NCI-H1105 treated with DMSO at 0.1 percent for 48 hours (cell line): Measurements from ENCODE around the gene ATP4B.
A peak's percentile ranks its signal among the peaks of the same experiment; 100 is the strongest.
"Not testable (repeated sequence)": the region's sequence is repeated elsewhere in the genome, so short reads cannot be mapped to it uniquely, and the experiment has no call there.

Experiments used
- DNase-seq: peaks from one replicate; lab custom pipeline; 2025; lab: John Stamatoyannopoulos, UW

ATP4B gene

DNA sequence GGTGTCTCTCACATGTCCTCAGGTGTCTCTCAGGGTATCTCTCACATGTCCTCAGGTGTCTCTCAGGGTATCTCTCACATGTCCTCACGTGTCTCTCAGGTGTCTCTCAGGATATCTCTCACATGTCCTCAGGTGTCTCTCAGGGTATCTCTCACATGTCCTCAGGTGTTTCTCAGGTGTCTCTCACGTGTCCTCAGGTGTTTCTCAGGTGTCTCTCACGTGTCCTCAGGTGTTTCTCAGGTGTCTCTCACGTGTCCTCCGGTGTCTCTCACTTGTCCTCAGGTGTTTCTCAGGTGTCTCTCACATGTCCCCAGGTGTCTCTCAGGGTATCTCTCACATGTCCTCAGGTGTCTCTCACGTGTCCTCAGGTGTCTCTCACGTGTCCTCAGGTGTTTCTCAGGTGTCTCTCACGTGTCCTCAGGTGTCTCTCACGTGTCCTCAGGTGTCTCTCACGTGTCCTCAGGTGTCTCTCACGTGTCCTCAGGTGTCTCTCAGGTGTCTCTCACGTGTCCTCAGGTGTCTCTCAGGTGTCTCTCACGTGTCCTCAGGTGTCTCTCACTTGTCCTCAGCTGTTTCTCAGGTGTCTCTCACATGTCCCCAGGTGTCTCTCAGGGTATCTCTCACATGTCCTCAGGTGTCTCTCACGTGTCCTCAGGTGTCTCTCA, 33.2 kb downstream of the ATP4B start:
- DNase-seq, result not testable (repeated sequence)

DNA sequence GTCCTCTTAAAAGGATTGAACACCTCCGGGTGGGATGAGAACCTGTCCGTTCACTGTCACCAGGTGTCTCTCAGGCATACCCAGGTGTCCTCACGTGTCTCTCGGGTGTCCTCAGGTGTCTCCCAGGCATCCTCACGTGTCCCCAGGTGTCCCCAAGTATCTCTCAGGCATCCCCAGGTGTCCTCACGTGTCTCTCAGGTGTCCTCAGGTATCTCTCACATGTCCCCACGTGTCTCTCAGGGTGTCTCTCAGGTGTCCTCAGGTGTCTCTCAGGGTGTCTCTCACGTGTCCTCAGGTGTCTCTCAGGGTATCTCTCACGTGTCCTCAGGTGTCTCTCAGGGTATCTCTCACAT, 33.8 kb downstream of the ATP4B start:
- DNase-seq, result no peak

DNA sequence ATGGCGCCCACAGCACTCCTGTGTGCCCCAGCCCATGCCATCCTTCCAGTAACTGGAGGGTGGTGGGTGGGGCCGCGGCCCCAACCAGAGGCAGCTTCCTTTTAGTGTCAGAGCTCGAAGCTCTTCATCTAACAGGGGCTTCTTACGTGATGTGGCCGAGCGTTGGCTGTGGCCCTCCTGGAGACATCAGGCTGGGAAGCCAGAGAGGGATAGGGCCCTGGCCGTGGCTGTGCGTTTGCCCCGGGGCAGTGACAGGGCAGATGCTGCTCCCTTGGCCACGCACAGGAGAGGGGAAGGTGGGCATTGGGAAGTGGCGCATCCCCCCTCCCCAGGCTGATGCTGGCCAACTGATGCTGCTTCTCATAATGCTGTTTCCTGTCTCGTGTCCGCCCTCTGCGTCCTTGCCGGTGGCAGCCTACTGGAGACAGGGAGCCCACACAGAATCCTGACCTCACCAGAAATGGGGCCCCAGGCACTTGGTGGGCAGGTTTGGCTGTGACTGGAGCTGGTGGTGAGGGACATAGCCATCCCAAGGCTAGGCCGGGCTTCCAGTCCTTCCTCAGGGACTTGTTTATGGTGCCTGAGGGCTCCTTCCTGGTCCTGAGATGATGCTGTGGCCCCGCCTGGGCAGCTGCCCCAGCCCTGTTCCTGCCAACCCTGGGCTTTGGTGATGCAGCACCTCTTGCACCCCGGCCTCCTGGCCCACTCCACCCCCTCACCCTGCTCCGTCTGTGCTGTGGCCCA, 34.3 kb downstream of the ATP4B start:
- DNase-seq, result no peak

DNA sequence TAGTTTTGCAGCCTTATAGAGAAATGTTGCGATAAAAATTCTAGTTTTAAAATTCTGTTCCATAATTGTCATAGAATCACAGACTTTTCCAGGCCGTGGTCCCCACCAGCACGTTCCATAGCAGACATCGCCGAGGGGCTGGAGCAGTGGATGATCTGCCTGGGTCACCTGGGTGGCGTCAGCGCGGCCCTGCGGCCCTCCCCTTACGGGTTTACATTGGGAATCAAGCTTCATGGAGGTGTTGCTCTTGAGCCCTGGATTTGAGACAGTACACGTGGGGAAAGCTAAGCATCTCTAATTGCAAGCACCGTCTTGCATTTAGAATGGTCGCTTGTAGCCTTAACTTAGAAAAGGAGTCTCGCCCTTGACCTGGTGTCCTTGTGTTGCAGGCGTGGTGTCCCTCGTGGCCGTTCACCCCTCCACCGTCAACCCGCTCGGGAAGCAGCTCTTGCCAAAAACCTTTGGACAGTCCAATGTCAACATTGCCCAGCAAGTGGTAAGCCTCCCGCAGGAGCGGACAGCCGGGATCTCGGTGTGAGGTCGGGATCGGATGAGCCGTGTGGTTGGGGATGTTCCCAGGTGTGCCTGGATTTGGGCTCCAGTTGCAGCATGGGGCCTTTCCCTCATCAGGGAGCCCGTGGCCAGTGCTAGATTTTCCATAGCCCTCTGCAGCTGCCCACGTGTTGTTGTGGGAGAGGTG, 35.1 kb downstream of the ATP4B start:
- DNase-seq, result no peak

DNA sequence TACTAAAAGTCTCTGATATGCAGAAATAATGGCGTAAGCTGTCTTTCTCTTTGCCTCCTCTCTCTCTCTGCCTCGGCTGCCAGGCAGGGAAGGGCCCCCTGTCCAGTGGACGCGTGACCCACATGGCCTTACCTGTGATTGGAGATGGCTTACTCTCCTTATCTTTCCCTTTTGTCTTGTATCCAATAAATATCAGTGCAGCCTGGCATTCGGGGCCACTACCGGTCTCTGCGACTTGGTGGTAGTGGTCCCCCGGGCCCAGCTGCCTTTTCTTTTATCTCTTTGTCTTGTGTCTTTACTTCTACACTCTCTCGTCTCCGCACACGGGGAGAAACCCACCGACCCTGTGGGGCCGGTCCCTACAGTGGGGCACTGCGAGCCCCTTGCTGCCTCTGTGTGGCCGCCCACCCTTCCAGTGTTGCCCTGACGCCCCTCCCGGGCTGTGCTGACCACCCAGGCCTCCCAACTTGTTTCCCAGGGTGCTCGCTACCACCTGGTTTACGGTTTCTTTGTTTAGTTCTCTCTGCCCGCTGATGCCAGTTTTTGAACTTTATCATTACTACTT, 35.9 kb downstream of the ATP4B start:
- not testable (repeated sequence) for DNase-seq

DNA sequence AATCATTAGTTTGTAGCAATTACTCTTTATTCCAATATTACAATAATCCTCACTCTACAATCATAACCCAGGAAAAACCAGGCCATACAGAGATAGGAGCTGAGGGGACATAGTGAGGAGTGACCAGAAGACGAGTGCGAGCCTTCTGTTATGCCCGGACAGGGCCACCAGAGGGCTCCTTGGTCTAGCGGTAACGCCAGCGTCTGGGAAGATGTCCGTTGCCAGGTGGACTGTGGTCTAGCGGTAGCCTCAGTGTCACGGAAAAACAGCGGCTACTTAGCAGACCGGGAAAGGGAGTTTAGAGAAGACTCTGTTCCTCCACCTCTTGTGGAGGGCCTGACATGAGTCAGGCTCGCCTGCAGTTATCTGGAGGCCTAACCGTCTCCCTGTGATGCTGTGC, 36.5 kb downstream of the ATP4B start:
- not testable (repeated sequence) for DNase-seq

DNA sequence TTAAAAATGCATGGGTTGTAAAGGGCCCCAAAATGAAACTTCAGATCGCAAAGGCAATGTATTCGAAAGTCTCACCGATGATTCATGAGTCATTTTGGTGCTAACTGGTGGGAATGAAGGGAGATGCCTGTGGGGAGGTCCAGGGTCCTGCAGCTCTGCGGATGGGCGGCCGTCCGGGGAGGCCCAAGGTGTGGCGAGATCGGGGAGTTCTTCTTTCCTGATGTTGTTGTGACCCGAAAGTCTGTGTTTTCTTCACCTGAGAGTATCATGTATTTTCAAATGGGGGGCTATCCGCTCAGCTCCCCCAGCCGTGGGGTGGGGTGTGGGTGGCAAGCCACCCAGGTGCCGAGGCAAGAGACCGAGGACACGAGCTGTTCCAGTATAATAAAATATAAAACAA, 37.0 kb downstream of the ATP4B start:
- no peak for DNase-seq

DNA sequence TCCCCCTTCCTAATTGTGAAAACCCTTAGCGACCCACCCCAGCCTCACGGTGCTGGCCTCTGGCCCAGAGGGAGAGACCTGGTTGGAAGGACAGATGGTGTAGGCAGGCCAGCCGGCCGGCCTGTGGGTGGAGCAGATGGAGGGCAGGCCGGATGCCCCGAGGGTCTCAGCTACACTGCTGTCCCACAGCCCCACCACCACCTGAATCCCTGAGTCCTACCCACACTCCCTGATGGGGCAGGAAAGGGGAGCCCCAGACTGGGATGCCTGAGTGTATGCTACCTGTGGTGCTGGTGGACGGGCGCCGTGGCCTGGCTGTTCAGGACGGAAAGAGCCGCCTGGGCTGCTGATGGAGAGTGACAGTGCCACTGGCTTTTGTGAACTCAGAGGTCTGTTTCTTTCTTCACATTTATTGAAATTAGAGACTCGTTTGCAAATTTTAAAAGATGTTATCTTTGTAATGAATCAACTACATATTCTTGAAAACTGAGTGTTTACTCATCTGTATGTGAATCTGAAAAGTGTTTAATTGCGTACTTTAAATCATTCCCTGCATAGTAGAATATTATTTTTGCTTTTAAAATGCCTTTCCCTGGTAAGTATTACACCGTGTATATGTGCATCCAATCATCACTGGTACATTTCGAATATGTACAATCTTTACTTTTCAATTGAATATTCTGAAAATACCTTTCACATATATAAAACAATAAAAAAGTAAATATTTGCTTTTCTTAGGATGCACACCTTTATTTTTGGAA, 37.8 kb downstream of the ATP4B start:
- no peak for DNase-seq

DNA sequence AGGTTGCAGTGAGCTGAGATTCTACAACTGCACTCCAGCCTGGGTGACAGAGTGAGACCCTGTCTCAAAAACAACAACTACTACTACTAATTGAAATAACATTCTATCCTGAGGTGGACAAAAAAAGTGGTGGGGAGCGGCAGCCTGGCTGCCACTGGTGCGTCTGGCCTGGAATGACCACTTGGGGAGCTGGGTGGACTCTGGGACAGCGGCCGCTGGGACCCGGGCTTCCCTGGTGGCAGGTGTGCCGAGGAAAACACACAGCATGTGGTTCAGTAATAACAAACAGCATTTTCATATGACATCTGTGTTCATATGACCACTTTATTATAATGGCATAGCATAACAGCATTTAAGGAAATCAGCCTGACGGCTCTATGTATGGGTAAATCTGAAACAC, 39.5 kb downstream of the ATP4B start:
- no peak for DNase-seq

DNA sequence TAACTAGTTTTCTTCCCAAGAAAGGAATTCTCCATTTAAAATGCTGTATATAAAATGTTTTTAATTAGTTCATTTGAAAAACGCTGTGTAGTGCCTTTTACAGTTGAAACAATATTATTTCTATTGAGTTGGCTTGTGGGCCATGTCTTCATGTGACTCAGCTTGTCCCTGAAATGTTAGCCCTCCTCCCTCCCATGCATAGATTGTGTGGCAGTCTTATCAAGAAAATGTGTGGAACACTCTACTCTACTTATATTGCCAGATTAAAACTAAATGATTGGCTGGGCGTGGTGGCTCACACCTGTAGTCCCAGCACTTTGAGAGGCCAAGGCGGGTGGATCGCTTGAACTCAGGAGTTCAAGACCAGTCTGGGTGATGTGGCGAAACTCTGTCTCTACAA, 40.0 kb downstream of the ATP4B start:
- DNase-seq, result no peak

DNA sequence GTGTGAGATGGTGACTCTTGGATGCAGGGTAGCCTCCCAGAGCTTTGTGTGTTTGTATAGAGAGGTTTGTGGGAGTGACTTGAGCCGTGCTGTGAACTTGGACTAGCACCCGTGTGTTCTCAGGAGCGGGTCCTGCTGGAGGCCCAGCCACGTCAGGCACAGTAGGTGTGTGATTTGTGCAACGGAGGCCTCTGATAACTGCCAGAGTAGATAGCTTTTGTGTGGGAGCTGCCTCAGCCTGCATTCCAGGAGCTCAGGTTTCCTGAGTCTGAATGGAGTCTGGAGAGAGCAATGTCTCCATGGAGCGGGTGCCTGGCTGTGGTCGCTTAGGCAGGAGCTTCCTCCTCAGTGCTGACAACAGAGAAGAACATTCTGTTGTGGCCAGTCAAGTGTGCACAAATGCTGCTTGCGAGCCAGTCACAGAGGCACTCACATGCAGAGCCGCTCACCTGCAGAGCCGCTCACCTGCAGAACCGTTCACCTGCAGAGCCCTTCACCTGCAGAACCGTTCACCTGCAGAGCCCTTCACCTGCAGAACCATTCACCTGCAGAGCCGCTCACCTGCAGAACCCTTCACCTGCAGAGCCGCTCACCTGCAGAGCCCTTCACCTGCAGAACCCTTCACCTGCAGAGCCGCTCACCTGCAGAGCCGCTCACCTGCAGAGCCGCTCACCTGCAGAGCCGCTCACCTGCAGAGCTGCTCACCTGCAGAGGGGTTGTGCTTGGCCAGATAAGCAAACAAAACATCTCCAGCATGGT, 40.8 kb downstream of the ATP4B start:
- peak; percentile 13 for DNase-seq

DNA sequence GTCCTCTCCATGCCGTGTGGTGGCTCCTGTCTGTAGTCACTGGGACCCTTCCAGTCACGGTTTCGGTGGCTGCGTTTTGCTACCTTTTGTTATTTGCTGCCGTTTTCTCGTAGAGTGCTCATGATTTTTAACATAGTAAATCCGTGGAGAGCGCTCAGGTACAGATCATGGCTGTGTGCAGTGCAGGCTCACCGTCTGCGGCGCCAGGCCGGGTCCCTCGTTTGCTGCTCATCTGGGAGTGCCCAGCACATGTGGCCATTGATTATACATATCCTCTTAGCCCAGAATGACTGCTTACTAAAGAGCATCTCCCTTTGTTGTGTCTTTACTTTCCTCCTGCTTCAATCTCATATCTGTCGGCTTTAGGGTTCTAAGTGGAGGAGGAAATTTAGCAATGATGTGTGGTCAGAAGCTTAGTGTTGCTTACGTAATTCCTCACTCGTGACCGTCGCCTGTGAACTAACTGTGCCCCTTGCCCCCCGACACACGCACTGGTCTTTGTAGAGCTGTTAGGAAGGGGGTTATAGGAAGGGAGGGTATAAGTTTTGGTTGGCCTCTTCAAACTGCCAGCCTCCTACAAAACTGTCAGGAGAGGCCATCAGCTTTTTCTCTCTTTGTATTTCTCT, 41.6 kb downstream of the ATP4B start:
- DNase-seq, result no peak

DNA sequence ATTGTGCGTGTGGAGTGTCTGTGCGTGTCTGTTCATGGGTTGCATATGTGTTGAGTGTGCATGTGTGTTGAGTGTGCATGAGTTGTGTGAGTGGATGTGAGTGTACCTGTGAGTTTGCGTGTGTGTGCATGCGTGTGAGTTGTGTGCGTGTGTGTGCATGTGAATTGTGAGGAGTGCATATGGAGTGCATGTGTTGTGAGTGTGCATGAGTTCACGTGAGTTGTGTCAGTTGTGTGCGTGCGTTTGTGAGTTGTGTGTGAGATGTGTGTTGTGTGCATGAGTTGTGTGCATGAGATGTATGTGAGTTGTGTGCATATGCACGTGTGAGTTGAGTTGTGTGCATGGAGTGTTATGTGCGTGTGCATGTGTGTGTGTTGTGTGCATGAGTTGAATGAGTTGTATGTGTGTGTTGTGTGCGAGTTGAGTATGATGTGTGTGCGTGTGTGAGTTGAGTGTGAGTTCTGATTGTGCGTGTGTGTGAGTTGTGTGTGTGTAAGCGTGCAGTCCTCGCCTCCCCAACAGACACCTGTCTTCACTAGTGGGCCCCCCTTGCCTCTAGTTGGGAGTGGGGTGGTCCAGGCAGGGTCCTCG, 44.1 kb downstream of the ATP4B start:
- no peak for DNase-seq

DNA sequence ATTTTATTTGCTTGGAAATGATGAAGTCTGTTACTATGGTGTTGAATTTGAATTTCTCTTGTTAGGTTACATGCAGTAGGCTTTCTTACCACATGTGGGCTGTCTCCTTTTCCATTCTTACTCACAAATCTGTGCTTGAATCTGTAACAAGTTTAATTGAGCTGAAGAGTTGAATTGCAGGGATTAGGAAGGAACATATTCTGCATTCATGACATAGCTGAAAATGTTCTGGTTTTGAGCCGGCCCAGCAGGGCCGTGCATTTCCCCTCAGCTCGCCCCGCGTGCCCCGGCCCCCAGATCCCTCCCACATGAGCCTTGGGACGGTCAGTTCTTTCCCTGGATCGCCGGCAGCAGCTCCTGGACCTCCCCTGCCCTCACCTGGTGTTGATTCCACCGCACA, 45.4 kb downstream of the ATP4B start:
- no peak for DNase-seq

DNA sequence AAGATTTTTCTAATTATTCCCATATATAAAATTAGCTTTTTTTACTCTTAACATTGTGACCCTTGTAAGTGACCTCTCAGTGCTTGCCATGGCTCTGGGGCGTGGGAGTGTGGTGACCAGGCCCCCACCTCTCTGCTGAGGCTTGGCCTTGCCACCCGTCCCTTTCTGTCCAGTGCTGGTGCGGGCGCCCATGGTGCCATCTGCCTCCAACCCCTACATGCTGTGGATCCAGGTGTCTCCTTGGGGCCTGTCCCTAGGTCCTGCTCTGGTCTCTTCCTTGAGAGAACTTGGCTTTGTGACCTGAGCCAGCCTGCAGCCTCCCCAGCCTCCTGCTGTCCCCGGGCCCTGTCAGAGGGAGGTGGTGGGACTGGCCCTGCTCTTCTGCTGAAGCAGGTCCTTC, 46.0 kb downstream of the ATP4B start:
- no peak for DNase-seq

DNA sequence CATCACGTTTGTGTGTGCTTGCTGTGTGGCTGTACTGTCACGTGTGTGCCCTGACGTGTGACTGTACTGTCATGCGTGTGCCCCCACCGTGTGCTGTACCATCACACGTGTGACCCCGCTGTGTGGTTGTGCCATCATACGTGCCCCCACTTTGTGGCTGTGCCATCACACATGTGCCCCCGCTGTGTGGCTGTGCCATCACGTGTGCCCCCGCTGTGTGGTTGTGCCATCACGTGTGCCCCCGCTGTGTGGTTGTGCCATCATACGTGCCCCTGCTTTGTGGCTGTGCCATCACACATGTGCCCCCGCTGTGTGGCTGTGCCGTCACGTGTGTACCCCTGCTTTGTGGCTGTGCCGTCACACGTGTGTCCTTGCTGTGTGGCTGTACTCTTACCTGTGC, 47.7 kb downstream of the ATP4B start:
- DNase-seq, result no peak

DNA sequence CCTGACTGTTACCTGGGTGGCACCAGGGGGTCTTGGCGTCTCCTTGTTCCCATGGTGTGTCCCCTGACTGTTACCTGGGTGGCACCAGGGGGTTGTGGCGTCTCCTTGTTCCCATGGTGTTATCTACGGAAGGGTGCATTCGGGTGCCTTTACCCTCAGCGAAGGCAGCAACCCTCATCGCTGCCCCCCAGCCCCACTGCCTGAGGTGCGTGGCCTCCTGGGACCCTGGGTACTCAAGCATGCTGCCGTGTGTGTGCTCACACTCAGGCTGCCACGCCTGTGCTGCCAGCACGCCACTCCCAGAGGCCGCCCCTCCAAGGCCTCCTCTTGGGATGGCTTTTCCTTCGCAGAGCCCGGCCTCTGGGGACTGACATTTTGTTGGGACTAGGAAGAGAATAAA, 48.4 kb downstream of the ATP4B start:
- DNase-seq, result no peak

DNA sequence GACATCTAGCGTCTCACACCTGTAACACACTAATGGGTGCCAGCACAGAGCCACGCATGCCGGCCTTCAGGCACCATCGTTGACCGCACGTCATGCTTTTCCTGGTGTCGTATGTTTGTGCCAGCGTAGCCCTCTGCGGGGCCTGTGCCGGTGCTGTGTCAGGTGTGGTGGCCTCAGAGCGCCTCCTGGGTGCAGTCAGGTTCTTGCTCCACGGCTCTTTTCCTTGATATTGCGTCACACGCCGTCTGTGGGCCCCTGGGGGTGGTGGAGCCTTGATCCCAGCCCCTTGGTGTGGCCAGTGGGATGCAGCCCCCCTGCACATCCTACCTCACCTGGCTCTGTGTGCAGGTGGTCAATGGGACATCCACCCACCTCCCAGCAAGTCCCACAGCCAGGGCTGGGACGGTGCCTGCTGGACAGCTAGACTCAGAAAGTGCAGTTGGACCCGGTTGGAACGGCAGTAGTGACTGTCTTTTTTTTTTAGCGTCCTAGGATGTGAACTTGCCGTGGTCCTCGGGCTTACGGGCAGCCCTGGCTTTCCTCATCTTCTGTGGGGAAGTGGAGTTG, 48.9 kb downstream of the ATP4B start:
- DNase-seq, result no peak

DNA sequence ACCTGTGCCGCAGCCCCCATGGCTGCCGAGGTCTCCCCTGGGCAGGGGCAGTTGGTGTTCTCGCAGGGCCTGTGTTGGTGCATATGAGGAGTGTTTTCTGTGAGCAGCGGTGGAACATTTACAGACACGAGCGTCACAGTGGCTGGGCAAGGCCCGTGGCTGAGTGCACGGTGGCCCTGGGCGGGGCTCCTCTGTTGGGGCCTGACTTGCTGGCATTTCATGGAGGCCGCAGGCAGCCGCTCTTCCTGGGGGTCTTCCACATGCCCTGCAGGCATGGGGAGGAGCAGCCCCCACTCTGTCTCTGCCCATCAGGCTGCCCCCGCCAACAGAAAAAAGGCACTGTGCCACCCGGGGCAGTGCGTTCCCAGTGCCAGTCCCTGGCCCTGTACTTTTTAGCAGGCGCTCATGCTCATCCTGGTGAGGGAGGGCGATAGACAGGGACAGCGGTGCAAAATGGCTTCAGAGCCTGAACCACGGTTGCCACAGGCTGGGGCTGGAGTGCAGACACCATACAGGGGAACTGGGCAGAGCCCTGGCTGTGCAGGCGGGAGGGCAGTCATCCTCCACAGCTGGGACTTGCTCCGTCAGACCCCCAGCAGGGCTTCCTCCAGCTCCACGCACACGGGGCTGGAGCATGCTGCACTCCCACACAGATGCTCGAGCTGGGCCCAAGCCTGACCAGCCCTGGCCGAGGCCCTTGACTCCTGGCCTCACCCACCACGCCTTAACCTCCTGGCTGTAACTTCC, 49.9 kb downstream of the ATP4B start:
- no peak for DNase-seq
